DND-41 (cell line): ENCODE results near the gene ZNF554.

ENCODE experiments used
- ATAC-seq: fragments of 200-7000 bp; cut with Tn5 transposase; 3 replicates; pipeline ENCODE4 v1.9.1; 2021; ENCODE audit warnings: low read depth; ENCODE audit not compliant: insufficient read depth
- DNase-seq: peaks from one replicate; pipeline ENCODE4 v3.0.0-alpha.2; 2020
- H2AFZ ChIP-seq: 2 replicates; pipeline ENCODE4 v1.6.0; 2012; ENCODE audit warnings: low read depth, low read length
- H3K27ac ChIP-seq: 2 replicates; pipeline ENCODE4 v1.5.1; 2012; ENCODE audit warnings: low read length, inconsistent platforms
- H3K27me3 ChIP-seq: fragments of 200-600 bp; sonication (generic); 2 replicates; pipeline ENCODE4 v1.6.0; 2012; ENCODE audit warnings: low read length, mild to moderate bottlenecking, inconsistent platforms; ENCODE audit not compliant: insufficient read depth, poor library complexity
- H3K36me3 ChIP-seq: 2 replicates; pipeline ENCODE4 v1.5.1; 2012; ENCODE audit warnings: low read length, inconsistent platforms; ENCODE audit not compliant: insufficient read depth
- H3K4me1 ChIP-seq: 2 replicates; pipeline ENCODE4 v1.5.1; 2012; ENCODE audit warnings: mild to moderate bottlenecking, low read length; ENCODE audit not compliant: insufficient read depth
- H3K4me2 ChIP-seq: 2 replicates; pipeline ENCODE4 v1.6.0; 2012; ENCODE audit warnings: mild to moderate bottlenecking, moderate library complexity, low read length, inconsistent platforms; ENCODE audit not compliant: insufficient read depth
- H3K4me3 ChIP-seq, 2 experiments: fragments of 200-600 bp in 1 of 2; shearing (Covaris generic) in 1 of 2; 2 replicates each; pipeline ENCODE4 v1.5.1; 2012 to 2016; ENCODE audit warnings: inconsistent platforms in 2 of 2, low read length in 2 of 2, mild to moderate bottlenecking in 2 of 2, low read depth in 1 of 2, moderate library complexity in 1 of 2
- H3K79me2 ChIP-seq: 2 replicates; pipeline ENCODE4 v1.6.0; 2012; ENCODE audit warnings: low read length, inconsistent platforms; ENCODE audit not compliant: insufficient read depth
- H3K9ac ChIP-seq: 2 replicates; pipeline ENCODE4 v1.6.0; 2012; ENCODE audit warnings: low read depth, mild to moderate bottlenecking, inconsistent platforms, low read length, moderate library complexity
- H3K9me3 ChIP-seq: 2 replicates; pipeline ENCODE4 v1.5.1; 2012; ENCODE audit warnings: low read length, moderate library complexity, mild to moderate bottlenecking, inconsistent platforms; ENCODE audit not compliant: insufficient read depth, severe bottlenecking
- H4K20me1 ChIP-seq: 2 replicates; pipeline ENCODE4 v1.6.0; 2012; ENCODE audit warnings: low read length; ENCODE audit not compliant: insufficient read depth
- EZH2 ChIP-seq: IDR thresholded peaks from 3 replicates; pipeline ENCODE4 v1.6.1; 2012; ENCODE audit warnings: borderline replicate concordance, low read depth, mild to moderate bottlenecking, moderate library complexity, low read length, inconsistent platforms; ENCODE audit not compliant: severe bottlenecking
- TF ChIP-seq, protein P1 (sequence below): IDR thresholded peaks from 2 replicates; pipeline ENCODE4 v1.5.1; 2012; ENCODE audit warnings: borderline replicate concordance, low read length, moderate library complexity, mild to moderate bottlenecking; ENCODE audit not compliant: poor library complexity, severe bottlenecking; ENCODE audit errors: extremely low read depth

ZNF554 gene

DNA sequence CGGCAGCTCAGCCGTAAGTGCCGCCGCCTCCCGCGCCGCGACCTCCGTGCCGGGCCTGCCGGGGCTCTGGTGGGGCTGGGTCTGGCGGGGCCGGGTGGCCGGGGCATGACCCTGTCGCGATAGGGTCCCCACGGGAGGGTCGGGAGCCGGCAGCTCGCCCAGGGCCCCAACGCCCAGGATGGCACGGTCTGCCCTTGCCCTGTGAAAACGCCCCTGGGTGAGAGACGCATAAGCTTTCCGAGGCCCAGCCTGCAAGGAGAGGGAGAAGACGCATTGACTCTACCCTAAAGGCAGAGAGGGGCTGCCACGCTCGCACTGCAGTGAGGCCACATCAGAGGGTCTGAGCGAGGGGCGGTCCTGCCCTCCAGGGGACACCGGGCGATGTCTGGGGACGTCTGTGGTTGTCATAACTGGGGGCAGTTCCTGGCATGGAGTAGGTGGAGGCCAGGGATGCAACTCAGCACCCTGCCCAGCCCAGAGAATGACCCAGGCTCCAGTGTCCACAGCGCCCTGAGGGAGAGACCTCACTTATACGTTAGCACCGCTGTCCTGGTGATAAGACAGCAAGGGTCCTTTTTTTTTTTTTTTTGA is 539 bp downstream of the ZNF554 start:
- DNase-seq, result peak; percentile 43
- Histone ChIP-seq H3K36me3 (peaks cover 10% of the 10 kb centered on the region), H2AFZ (peak overlapping the region; percentile 61), H3K9me3 (no peaks in the 10 kb centered on the region), H3K9ac (peak overlapping the region; percentile 77), H3K4me2 (peak overlapping the region; percentile 76), H3K27me3 (no peaks in the 10 kb centered on the region), H4K20me1 (no peaks in the 10 kb centered on the region), H3K27ac (peak overlapping the region; percentile 54), H3K4me1 (peaks cover 19% of the 10 kb centered on the region), H3K79me2 (peaks cover 6% of the 10 kb centered on the region), H3K4me3 (peak overlapping the region; percentile 68 to 70; a peak in 3 of 4 replicates)
- TF ChIP-seq, protein P1, sequence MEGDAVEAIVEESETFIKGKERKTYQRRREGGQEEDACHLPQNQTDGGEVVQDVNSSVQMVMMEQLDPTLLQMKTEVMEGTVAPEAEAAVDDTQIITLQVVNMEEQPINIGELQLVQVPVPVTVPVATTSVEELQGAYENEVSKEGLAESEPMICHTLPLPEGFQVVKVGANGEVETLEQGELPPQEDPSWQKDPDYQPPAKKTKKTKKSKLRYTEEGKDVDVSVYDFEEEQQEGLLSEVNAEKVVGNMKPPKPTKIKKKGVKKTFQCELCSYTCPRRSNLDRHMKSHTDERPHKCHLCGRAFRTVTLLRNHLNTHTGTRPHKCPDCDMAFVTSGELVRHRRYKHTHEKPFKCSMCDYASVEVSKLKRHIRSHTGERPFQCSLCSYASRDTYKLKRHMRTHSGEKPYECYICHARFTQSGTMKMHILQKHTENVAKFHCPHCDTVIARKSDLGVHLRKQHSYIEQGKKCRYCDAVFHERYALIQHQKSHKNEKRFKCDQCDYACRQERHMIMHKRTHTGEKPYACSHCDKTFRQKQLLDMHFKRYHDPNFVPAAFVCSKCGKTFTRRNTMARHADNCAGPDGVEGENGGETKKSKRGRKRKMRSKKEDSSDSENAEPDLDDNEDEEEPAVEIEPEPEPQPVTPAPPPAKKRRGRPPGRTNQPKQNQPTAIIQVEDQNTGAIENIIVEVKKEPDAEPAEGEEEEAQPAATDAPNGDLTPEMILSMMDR, result no peak
- TF ChIP-seq EZH2, result no peak
- peak; percentile 35 for ATAC-seq

DNA sequence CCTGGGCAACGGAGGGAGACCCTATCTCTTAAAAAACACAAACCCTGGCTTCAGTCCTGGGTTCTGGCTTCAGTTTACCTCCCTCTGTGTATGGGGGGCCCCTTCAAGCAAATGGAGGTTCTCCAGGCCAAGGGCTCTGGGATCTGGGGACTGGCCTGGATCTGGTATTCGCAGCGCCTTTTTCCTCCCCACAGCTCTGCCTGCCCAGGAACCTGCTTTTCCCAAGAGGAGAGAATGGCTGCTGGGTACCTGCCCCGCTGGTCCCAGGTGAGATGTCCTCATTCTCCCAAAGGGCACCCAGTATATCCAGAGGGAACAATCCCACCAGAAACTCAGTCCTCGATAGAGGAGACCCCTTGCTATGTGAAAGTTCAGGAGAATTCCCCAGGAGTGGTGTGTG is 3.2 kb downstream of the ZNF554 start:
- Histone ChIP-seq H3K9me3 (no peaks in the 10 kb centered on the region), H3K36me3 (peaks cover 21% of the 10 kb centered on the region), H3K27ac (no peak overlapping the region), H3K79me2 (peaks cover 6% of the 10 kb centered on the region), H3K4me2 (no peak overlapping the region), H3K4me3 (no peak overlapping the region), H3K27me3 (no peaks in the 10 kb centered on the region), H2AFZ (no peak overlapping the region), H3K4me1 (peaks cover 19% of the 10 kb centered on the region), H4K20me1 (no peaks in the 10 kb centered on the region), H3K9ac (no peak overlapping the region)
- ATAC-seq (no peak), DNase-seq (no peak)
- TF ChIP-seq EZH2, result no peak
- TF ChIP-seq, protein P1, result no peak

DNA sequence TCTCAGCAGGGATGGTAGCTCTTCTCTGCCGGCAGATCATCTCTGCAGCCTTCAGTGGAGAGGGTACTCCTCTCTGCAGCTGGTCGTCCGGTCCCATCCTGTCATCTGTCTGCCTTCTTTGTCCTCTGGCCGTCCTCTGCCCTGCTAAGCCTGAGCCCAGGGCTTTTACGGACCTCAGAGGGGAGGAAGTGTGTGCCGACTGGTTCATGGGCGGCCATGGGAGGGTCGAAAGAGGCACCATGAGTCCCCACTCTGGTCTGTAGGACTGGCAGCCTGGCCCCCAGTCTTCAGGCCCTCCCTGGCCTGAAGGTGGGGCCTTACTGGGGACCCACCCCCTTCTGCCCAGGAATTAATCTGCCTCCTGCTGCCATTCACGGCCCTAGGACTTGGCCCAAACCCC is 4.0 kb downstream of the ZNF554 start:
- Histone ChIP-seq H4K20me1 (no peaks in the 10 kb centered on the region), H3K79me2 (peaks cover 6% of the 10 kb centered on the region), H3K27me3 (no peaks in the 10 kb centered on the region), H3K9me3 (no peaks in the 10 kb centered on the region), H2AFZ (no peak overlapping the region), H3K36me3 (peaks cover 24% of the 10 kb centered on the region), H3K4me2 (no peak overlapping the region), H3K9ac (no peak overlapping the region), H3K4me3 (no peak overlapping the region), H3K27ac (no peak overlapping the region), H3K4me1 (peaks cover 19% of the 10 kb centered on the region)
- TF ChIP-seq EZH2, result no peak
- TF ChIP-seq, protein P1, result no peak
- ATAC-seq (no peak), DNase-seq (no peak)
